B cell (primary cell): ENCODE data around the gene RAP1GAP.

Source experiments
- EZH2 ChIP-seq: IDR thresholded peaks from 2 replicates; pipeline ENCODE4 v1.6.1; 2012; ENCODE audit warnings: borderline replicate concordance, low read depth, mild to moderate bottlenecking, moderate library complexity, low read length; ENCODE audit not compliant: insufficient read depth, poor library complexity, severe bottlenecking
- TF ChIP-seq, protein P1 (sequence below): fragments of 200-600 bp; IDR thresholded peaks from one replicate; pipeline ENCODE4 v1.8.0; 2022; ENCODE audit warnings: antibody characterized with exemption, mild to moderate bottlenecking

- TF ChIP-seq, protein P1, sequence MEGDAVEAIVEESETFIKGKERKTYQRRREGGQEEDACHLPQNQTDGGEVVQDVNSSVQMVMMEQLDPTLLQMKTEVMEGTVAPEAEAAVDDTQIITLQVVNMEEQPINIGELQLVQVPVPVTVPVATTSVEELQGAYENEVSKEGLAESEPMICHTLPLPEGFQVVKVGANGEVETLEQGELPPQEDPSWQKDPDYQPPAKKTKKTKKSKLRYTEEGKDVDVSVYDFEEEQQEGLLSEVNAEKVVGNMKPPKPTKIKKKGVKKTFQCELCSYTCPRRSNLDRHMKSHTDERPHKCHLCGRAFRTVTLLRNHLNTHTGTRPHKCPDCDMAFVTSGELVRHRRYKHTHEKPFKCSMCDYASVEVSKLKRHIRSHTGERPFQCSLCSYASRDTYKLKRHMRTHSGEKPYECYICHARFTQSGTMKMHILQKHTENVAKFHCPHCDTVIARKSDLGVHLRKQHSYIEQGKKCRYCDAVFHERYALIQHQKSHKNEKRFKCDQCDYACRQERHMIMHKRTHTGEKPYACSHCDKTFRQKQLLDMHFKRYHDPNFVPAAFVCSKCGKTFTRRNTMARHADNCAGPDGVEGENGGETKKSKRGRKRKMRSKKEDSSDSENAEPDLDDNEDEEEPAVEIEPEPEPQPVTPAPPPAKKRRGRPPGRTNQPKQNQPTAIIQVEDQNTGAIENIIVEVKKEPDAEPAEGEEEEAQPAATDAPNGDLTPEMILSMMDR: no peak
- TF ChIP-seq EZH2: no peak
These were observed 1.6 kb downstream of the RAP1GAP start for GRCh38 chr1:21667348-21668231.
